Measurements from ENCODE around the gene CYBC1. TPM values are rescaled to one million over a fixed set of nuclear protein-coding genes. Genes with fewer than 3 reads are reported as not detected.

CYBC1 gene
- total RNA-seq, 1 experiment from 2014 or later: 71.7 TPM

- H3K27me3 Mint-ChIP-seq (ENCODE audit: low read depth): no peaks in the 10 kb centered on the region
- ChIA-PET POLR2A (no interaction called here), CTCF (interaction anchor here (1.3 kb wide), 1 partner anchor 20 kb away, joined by 3 read pairs; no protein-coding TSS in a partner anchor)
- peaks cover 11% of the 10 kb centered on the region for H3K36me3 Mint-ChIP-seq
- no peaks in the 10 kb centered on the region for H3K9me3 Mint-ChIP-seq
- H3K4me1 Mint-ChIP-seq: no peaks in the 10 kb centered on the region
- H3K27ac Mint-ChIP-seq: no peak overlapping the region
- no peak for TF ChIP-seq SMAD3 (CRISPR knock-in tag; IDR thresholded peaks at IDR 0.05; ENCODE audit: borderline replicate concordance)
- TF ChIP-seq JAZF1 (CRISPR knock-in tag; IDR thresholded peaks at IDR 0.05): no peak
- TF ChIP-seq ZNF232 (CRISPR knock-in tag; IDR thresholded peaks at IDR 0.05): no peak
- TF ChIP-seq USF2 (CRISPR knock-in tag; IDR thresholded peaks at IDR 0.05): no peak
- TF ChIP-seq CREM (CRISPR knock-in tag; IDR thresholded peaks at IDR 0.05): no peak
- TF ChIP-seq ATF1 (CRISPR knock-in tag; IDR thresholded peaks at IDR 0.05): no peak
- TF ChIP-seq, protein P1, sequence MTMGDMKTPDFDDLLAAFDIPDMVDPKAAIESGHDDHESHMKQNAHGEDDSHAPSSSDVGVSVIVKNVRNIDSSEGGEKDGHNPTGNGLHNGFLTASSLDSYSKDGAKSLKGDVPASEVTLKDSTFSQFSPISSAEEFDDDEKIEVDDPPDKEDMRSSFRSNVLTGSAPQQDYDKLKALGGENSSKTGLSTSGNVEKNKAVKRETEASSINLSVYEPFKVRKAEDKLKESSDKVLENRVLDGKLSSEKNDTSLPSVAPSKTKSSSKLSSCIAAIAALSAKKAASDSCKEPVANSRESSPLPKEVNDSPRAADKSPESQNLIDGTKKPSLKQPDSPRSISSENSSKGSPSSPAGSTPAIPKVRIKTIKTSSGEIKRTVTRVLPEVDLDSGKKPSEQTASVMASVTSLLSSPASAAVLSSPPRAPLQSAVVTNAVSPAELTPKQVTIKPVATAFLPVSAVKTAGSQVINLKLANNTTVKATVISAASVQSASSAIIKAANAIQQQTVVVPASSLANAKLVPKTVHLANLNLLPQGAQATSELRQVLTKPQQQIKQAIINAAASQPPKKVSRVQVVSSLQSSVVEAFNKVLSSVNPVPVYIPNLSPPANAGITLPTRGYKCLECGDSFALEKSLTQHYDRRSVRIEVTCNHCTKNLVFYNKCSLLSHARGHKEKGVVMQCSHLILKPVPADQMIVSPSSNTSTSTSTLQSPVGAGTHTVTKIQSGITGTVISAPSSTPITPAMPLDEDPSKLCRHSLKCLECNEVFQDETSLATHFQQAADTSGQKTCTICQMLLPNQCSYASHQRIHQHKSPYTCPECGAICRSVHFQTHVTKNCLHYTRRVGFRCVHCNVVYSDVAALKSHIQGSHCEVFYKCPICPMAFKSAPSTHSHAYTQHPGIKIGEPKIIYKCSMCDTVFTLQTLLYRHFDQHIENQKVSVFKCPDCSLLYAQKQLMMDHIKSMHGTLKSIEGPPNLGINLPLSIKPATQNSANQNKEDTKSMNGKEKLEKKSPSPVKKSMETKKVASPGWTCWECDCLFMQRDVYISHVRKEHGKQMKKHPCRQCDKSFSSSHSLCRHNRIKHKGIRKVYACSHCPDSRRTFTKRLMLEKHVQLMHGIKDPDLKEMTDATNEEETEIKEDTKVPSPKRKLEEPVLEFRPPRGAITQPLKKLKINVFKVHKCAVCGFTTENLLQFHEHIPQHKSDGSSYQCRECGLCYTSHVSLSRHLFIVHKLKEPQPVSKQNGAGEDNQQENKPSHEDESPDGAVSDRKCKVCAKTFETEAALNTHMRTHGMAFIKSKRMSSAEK (CRISPR knock-in tag; IDR thresholded peaks at IDR 0.05; ENCODE audit: borderline replicate concordance): no peak
- H3K4me3 Mint-ChIP-seq: no peak overlapping the region
- DNase-seq (ENCODE audit: low spot score) (no peak), ATAC-seq (no peak)
These were observed 45.5 kb downstream of the CYBC1 start for GRCh38 chr17:82405051-82405450.

DNA sequence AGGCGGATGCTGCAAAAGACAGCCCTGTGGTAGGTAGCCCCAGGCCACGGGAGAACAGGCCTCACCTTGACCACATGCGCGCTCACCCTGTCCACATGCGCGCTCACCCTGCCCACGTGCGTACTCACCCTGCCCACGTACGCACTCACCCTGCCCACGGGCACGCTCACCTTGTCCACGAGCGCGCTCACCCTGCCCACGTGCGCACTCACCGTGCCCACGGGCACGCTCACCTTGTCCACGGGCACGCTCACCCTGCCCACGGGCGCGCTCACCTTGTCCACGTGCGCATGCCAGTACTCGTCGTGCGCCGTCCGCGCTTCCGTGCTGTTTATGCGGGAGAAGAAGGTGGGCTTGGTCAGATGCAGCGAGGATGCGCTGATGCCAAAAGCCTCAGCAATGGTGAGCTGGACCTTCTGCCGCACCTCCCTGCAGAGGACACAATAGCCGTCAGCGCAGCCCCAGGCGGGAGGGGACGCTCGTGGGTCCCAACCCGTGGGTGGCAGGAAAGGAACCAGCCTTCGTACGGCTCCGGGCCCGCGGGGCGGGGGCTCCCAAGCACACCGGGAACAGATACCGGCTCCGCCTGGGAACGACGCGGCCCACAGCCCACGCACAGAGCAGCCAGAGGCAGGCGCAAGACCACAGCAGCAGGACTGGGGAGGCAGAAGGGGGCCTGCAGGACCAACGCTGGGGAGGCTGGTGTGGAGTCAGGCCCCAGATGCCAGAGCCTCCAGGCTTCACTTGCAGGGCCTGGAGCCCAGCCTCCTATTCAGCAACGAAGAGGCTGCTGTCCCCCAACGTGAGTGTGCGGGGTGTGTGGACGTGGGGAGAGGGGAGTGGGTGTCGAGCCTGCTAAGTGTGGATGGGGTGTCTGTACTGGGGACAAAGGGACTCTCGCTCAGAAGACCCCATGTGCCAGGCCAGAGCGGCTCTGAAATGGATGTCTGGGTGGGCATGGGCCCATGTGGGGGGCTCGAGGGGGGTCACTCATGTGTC, 46.6 kb downstream of the CYBC1 start:
- ATAC-seq (no peak), DNase-seq (ENCODE audit: low spot score) (no peak)
- Mint-ChIP-seq H3K27me3 (ENCODE audit: low read depth) (no peaks in the 10 kb centered on the region), H3K27ac (no peak overlapping the region), H3K4me3 (no peak overlapping the region), H3K9me3 (no peaks in the 10 kb centered on the region), H3K4me1 (no peaks in the 10 kb centered on the region), H3K36me3 (peaks cover 11% of the 10 kb centered on the region)
- POLR2A ChIA-PET: no interaction called here
- CTCF ChIA-PET: interaction anchor here (0.7 to 1.3 kb wide), 2 partner anchors 21 to 143 kb away, joined by 3 read pairs; no protein-coding TSS in a partner anchor
- TF ChIP-seq ZNF232 (CRISPR knock-in tag; IDR thresholded peaks at IDR 0.05): no peak
- no peak for TF ChIP-seq MYBL2 (CRISPR knock-in tag; IDR thresholded peaks at IDR 0.05)
- TF ChIP-seq GTF2I (CRISPR knock-in tag; conservative IDR thresholded peaks at IDR 0.05): no peak
- no peak for TF ChIP-seq STAT6 (CRISPR knock-in tag; conservative IDR thresholded peaks at IDR 0.05; ENCODE audit: low read depth)
- no peak for TF ChIP-seq ESRRA (CRISPR knock-in tag; IDR thresholded peaks at IDR 0.05; ENCODE audit: borderline replicate concordance)
- no peak for TF ChIP-seq CREM (CRISPR knock-in tag; IDR thresholded peaks at IDR 0.05)
- no peak for TF ChIP-seq MAX (CRISPR knock-in tag; IDR thresholded peaks at IDR 0.05)
- no peak for TF ChIP-seq ZNF263 (CRISPR knock-in tag; IDR thresholded peaks at IDR 0.05; ENCODE audit: low read depth)
- no peak for TF ChIP-seq TCF7 (CRISPR knock-in tag; IDR thresholded peaks at IDR 0.05; ENCODE audit: low read depth)
- no peak for TF ChIP-seq SOX15 (CRISPR knock-in tag; IDR thresholded peaks at IDR 0.05)

All from WTC11 (cell line).